Stimulated activated CD8-positive, alpha-beta memory T cell treated with anti-CD3 and anti-CD28 coated beads, Interleukin-4, amount 100 ng/mL, for 48 hours (primary cell): ENCODE data around the gene UAP1L1.
"Not testable (repeated sequence)": the region's sequence is repeated elsewhere in the genome, so short reads cannot be mapped to it uniquely, and the experiment has no call there.

Experiments used
- DNase-seq: peaks from one replicate; pipeline ENCODE4 v3.0.0-alpha.2; 2020

The UAP1L1 gene

GRCh38 chr9:137057545-137057944 is 19.8 kb upstream of the UAP1L1 start:
- no peak for DNase-seq

- DNase-seq: no peak
Observed at GRCh38 chr9:137058521-137059234, 18.6 kb upstream of the UAP1L1 start.

GRCh38 chr9:137062384-137062783 is 14.9 kb upstream of the UAP1L1 start:
- no peak for DNase-seq

- DNase-seq: not testable (repeated sequence)
Observed at GRCh38 chr9:137062798-137063197, 14.5 kb upstream of the UAP1L1 start.

GRCh38 chr9:137063311-137064026 is 13.8 kb upstream of the UAP1L1 start:
- no peak for DNase-seq

- peak; percentile 85 for DNase-seq
Observed at GRCh38 chr9:137064027-137064879, 13.1 kb upstream of the UAP1L1 start.

GRCh38 chr9:137064880-137065164 is 12.5 kb upstream of the UAP1L1 start:
- DNase-seq: no peak

- DNase-seq: no peak
Observed at GRCh38 chr9:137065336-137065967, 11.9 kb upstream of the UAP1L1 start.

GRCh38 chr9:137066096-137066861 is 11.0 kb upstream of the UAP1L1 start:
- no peak for DNase-seq

- peak; percentile 90 for DNase-seq
Observed at GRCh38 chr9:137067860-137068538, 9.3 kb upstream of the UAP1L1 start.

- DNase-seq: no peak
Observed at GRCh38 chr9:137068539-137069507, 8.5 kb upstream of the UAP1L1 start.

GRCh38 chr9:137069508-137070091 is 7.7 kb upstream of the UAP1L1 start:
- no peak for DNase-seq

GRCh38 chr9:137070201-137070905 is 7.0 kb upstream of the UAP1L1 start, which contains the start of gene SAPCD2:
Gene SAPCD2 (minus strand): TSS chr9:137070557. CDS start chr9:137070460, 97 bp downstream.
- peak; percentile 85 for DNase-seq

GRCh38 chr9:137070906-137071275 is 6.4 kb upstream of the UAP1L1 start:
- no peak for DNase-seq

GRCh38 chr9:137071282-137071681 is 6.0 kb upstream of the UAP1L1 start:
- no peak for DNase-seq

- DNase-seq: no peak
Observed at GRCh38 chr9:137073992-137074399, 3.3 kb upstream of the UAP1L1 start.

- DNase-seq: no peak
Observed at GRCh38 chr9:137074657-137075274, 2.6 kb upstream of the UAP1L1 start.

- DNase-seq: no peak
Observed at GRCh38 chr9:137075275-137075775, 2.0 kb upstream of the UAP1L1 start.

- DNase-seq: no peak
Observed at GRCh38 chr9:137076636-137077009, 694 bp upstream of the UAP1L1 start.
